HG03520 (cell line): ENCODE measurements around the gene GSK3A.

ENCODE experiments used
- ATAC-seq: cut with Tn5 transposase; IDR thresholded peaks from one replicate; pipeline ENCODE4 v1.9.1; 2021; ENCODE audit warnings: mild to moderate bottlenecking, moderate library complexity; ENCODE audit not compliant: unreplicated experiment

The GSK3A gene

DNA sequence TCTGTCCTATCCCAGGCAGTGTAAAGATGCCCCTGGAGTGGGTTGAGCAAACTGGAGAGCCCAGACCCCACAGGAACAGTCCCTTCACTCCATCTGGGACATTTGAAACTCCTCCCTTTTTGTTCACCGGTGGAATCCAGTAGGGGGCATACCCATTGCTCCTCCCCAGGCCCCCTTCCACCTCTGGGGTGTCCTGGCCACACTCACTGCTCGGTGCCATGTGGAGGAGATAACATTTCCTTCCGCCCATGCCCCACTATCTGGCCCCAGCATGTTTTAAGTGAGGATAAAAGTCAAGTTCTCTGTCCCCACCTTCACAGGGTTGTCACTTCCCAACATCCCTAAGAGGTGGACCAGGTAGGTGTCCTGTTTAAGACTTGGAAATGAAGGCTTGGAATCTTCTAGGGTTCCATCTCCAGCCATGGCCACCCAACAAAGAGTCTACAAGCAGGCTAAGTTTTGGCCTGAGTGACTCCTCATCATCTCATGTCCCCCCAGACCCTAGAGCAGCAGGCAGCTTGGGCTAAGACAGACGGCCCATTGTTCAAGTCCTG is 13.0 kb downstream of the GSK3A start:
- ATAC-seq: no peak

DNA sequence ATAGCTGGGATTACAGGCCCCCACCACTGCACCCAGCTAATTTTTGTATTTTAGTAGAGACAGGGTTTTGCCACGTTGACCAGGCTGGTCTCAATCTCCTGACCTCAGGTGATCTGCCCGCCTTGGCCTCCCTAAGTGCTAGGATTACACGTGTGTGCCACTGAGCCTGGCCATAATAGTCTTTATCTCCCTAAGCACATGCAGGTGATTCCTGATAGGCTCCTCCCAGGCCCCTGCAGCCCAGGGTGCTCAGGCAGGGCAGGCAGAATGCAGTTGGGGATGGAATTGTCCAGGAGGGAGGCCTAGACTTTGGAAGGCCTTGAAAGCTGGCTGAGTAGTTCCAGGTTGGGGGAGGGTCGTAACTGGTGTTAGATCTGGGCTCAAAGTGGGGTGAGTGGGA is 13.8 kb downstream of the GSK3A start:
- ATAC-seq: no peak

- no peak for ATAC-seq
These were observed 15.5 kb downstream of the GSK3A start for GRCh38 chr19:42226886-42227285.

DNA sequence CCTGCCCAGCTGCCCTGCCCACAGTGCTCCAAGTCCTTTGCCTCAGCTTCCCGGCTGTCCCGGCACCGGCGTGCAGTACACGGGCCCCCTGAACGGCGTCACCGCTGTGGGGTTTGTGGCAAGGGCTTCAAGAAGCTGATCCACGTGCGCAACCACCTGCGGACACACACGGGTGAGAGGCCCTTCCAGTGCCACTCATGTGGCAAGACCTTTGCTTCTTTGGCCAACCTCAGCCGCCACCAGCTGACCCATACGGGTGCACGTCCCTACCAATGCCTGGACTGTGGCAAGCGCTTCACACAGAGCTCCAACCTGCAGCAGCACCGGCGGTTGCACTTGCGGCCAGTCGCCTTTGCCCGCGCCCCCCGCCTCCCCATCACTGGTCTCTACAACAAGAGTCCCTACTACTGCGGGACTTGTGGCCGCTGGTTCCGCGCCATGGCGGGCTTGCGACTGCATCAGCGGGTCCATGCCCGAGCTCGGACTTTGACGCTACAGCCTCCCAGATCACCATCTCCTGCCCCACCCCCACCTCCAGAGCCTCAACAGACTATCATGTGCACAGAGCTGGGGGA is 16.6 kb downstream of the GSK3A start:
- ATAC-seq: no peak

DNA sequence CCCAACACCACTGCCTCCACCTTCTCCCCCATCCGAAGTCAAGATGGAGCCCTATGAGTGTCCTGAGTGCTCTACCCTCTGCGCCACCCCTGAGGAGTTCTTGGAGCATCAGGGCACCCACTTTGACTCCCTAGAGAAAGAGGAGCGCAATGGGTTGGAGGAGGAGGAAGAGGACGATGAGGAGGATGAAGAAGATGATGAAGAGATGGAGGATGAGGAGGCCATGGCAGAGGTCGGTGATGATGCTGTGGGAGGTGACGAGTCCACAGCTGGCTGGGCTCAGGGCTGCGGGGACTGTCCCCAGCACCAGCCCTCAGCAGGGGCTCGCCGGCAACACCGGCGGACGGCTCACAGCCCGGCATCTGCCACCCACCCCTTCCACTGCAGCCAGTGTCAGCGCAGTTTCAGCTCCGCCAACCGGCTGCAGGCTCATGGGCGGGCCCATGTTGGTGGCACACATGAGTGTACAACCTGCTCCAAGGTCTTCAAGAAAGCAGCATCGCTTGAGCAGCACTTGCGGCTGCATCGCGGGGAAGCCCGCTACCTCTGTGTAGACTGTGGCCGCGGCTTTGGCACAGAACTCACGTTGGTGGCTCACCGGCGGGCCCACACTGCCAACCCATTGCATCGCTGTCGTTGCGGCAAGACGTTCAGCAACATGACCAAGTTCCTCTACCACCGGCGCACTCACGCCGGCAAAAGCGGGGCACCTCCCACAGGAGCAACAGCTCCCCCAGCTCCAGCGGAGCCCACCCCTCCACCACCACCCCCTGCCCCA is 17.3 kb downstream of the GSK3A start:
- no peak for ATAC-seq

DNA sequence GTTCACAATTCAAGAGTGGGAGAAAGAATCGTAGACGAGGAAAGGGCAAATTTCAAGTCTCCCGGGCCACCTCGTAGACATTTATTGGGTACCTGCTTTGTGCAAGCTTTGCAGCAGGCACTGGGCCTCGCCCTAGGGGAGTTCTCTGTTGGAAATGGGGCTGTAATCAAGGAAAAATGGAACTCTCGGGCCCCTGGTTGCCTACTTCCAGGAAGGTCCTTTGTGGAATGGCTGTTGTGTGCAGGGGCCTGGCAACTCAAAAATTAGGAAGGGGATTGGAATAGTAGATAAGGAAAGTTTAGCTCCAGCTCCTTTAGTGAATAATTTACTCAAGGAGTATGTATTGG is 21.7 kb downstream of the GSK3A start:
- no peak for ATAC-seq

- ATAC-seq: peak; percentile 60
These were observed 22.3 kb downstream of the GSK3A start, which contains the start of gene ZNF526 for GRCh38 chr19:42219812-42220750. TSS of gene ZNF526 (plus strand) at chr19:42220312. CDS start at chr19:42224404, 4,092 bp downstream.

DNA sequence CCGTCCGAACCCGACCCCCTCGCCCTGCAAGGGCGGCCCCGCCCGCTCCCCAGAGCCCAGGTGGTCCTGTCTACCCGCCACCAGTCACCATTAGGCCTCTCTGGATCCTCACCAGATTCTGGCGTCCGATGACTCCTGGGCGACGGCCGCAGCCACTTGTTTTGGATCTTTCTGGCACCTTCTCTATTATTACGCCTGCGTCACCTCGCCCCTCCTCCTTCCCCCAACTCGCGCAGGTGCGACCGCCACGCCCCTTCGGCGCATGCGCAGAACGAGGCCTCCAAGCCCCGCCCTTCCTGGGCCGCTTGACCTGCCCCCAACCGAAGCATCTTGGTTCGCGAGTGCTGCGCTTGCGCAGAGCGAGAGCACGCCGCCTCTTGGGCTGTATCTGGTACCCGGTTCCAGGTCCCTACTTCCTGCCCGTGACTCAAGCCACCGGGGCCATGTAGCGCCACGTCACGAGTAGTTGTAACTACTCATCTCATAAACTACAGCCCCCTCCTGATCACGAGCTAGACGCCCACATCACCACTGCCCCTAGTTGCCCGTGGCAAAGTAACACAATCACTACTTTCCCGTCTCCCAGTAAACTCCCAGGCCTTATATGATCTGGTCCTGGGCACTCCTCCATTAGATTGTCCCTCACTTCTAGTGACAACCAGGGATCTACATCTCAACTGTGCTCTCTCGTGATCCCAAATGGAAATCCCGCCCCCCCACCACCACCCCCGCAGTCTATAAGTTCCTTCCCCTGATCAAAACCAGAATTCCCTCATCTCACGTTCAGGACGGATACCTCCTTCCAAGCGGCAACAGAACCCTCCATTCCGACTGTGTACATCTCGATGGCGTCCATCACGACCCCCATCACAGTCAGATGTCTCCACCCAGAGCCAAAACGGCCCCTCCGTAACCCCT is 24.6 kb downstream of the GSK3A start, which contains the start of gene DEDD2:
TSS of gene DEDD2 (minus strand) at position 158 of the 918 bp plus-strand sequence. CDS start 670 bp downstream, outside the sequence.
- peak; percentile 66 for ATAC-seq

DNA sequence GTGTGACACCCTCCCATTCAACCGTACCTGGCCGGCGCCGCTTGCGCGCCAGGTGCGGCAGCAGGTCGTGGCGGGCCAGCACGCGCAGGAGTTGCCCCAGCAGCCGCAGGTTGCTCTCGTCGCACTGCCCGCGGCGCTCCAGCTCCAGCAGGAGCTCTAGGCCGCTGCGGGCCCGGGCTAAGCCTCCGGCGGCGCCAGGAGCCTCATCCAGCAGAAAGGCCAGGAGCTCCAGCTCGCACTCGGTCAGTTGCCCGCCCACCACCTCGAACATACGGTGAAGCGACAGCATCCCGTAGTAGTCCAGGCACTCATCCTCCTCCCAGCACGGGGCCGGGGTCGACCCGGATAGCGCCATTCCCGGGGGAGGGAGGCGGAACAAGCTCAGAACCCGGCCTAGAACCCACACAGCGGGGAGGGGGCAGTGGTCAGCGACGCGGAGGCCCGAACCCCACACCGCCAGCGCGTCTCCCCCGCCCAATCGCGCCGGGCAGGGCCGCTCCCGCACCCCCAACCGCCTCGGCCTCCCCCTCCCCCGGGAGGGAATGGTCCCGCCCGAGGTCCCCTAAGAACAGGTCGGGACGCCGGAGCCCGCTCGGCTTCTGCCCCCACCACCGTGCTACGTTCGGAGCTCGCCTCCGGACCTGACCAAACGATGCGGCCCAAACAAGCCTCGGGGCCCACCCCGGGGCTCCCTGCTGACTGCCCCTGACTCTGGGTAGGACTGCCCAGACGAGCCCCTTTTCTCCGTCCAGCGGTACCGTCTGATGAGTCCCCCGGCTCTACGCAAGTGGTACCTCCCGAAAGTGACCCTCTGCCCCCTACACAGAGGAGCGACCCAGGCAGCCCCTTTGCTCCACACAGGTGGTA is 25.5 kb downstream of the GSK3A start:
- peak; percentile 19 for ATAC-seq

DNA sequence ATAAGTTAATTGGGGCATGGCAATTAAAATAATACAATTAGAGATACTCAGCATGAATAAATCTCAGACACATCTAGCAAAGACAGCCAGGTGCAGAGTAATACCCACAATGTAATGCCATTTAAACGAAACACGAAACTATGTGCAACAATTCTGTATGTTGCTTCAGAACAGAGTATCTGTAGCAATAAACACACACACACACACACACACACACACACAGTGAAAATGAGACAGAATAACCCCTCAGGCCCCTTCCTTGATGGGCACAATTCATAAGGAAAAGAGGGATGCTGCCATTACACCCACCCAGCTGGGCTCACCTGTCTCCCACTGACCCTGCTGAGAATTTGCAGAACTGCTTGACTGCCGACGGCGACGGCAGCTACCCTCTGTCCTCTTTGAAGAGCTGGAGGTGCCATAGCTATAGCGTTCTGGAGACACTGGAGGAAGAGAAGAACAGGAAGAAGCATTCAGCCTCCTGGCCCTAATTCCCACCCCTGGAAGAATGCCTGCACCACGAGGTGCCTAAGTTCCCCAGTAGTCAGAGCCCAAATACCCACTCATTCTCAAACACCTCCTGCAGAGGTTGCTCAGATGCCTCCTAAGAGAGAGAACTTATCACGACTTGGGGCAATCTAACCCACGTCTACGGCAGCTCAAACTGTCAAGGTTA is 27.5 kb downstream of the GSK3A start:
- no peak for ATAC-seq

GRCh38 chr19:42212886-42213285 is 29.5 kb downstream of the GSK3A start:
- ATAC-seq: no peak

DNA sequence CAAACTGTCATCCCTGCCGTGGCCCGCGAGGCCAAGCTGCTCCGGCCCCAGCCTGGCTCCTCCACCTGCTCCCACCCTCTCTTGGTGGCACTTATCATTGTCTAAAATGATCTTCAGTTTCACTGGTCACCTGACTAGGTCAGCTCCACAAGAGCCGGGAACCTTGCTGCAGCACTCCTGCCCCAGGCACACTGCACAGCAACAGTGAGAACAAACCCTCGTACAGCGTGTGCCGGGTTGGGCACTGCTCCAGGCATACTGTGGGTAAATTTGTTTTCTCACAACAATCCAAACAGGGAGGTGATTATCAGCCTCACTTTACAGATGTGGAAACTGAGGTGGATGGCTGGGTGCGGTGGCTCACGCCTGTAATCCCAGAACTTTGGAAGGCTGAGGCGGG is 33.8 kb downstream of the GSK3A start:
- ATAC-seq: no peak

GRCh38 chr19:42207767-42208271 is 34.6 kb downstream of the GSK3A start:
- ATAC-seq: no peak

DNA sequence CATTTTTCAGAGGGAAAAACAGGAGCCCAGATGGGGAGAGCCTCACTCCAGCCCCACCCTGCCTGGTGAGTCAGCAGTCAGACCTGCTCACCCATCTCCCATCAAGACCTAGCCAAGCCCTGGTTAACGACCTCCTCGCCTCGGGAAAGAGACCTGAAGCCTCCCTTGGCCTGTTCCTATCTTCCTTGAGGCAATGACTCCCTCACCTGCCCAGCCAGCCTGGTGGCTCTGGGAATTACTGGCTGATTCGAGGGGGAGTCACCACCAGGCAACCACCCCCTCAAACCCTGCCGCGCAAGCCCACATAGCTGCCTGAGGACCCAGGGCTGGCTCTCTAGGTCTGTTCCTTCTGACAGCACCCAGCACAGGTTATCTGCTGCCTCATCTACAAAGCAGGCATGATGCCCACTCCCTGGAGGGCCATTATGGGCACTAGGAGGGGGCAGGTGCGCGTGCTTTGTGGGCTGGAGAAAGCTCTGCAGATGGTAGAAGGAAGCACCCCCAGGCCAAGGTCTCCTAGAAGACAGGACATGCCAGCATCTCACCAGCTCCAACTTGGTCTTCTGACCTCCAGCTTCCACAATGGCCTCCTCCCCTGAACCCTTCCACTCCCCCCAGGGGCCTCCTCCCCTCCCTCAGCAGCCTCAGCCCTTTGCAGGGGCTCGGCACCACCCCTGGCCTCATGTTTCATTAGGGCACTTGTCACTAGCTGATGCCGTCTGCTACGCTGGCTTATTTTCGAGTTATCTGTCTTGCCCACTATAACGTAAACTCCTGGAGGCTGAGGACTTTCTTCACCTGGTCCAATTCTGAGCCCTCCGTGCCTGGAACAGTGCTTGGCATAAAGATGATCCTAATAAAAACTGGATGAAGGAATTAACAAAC is 35.3 kb downstream of the GSK3A start:
- no peak for ATAC-seq

GRCh38 chr19:42204664-42205063 is 37.7 kb downstream of the GSK3A start:
- no peak for ATAC-seq

DNA sequence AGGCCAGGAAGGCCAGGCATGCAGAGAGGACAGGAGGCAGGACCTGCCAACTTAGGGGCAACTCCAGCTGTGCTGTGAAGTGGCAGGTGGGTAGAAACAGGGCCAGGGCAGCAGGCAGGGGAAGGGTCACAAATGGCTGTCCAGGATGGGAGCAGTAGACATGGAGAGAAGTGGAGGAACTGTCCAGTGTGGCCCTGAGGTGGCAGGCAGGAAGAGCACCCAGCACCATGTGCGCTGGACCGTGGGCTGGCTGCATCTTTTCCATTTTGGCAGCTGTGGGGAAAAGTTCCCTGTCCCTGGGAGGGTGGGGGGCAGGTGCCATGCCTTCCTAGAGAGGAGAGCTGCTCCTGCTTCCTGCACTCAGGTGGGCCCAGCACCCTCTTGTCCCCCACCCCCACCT is 38.7 kb downstream of the GSK3A start:
- ATAC-seq: no peak

- ATAC-seq: no peak
These were observed 40.0 kb downstream of the GSK3A start for GRCh38 chr19:42202290-42202880.
